ENCODE data around the gene NEMP1.
"Not testable (repeated sequence)": the region's sequence is repeated elsewhere in the genome, so short reads cannot be mapped to it uniquely, and the experiment has no call there.

The NEMP1 gene, protein sequence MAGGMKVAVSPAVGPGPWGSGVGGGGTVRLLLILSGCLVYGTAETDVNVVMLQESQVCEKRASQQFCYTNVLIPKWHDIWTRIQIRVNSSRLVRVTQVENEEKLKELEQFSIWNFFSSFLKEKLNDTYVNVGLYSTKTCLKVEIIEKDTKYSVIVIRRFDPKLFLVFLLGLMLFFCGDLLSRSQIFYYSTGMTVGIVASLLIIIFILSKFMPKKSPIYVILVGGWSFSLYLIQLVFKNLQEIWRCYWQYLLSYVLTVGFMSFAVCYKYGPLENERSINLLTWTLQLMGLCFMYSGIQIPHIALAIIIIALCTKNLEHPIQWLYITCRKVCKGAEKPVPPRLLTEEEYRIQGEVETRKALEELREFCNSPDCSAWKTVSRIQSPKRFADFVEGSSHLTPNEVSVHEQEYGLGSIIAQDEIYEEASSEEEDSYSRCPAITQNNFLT
- 59.2 to 256 (median 74.7) reads per million in 3 experiments for total RNA-seq

DNA sequence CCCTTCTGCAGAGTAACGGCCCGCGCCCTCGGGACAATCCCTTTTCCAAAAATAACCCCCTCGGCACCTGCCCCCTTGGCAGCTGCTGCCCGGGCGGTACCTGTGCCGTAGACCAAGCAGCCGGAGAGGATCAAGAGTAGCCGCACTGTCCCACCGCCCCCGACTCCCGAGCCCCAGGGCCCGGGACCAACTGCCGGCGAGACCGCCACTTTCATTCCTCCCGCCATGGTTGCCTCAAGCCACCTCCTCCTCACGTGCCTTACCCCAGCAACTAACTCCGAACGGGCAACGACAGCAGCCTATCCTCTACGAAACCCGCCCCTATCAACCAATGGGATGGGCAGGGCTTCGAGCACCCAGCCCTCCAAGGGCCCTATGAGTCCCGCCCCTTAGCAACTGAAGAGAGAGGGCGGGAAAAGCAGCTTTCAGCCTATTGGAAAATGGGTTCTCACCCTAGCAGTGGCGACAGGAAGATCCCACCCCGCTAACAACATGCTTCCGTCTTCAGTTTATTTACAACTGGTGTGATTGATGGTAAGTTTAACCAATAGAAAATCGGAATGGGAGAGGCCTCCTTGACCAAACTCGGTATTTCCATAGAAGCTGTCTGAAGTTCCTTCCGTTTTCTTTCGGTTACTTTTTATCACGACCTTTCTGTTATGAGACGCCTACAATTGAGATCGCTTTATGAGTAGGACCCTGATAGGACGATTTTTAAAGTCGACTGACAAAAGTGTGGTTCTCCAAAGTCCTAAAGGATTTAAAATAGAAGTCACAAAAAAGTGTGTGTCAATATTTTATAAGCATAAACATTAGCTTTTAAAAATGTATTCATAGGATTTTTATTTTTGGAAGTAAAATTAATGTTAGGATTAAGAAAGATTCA, at the start of gene NEMP1:
Gene NEMP1 (minus strand): TSS at position 273 of the 886 bp plus-strand sequence. CDS start 46 bp downstream, at position 227.
- DNase-seq = peak; percentile 99

DNA sequence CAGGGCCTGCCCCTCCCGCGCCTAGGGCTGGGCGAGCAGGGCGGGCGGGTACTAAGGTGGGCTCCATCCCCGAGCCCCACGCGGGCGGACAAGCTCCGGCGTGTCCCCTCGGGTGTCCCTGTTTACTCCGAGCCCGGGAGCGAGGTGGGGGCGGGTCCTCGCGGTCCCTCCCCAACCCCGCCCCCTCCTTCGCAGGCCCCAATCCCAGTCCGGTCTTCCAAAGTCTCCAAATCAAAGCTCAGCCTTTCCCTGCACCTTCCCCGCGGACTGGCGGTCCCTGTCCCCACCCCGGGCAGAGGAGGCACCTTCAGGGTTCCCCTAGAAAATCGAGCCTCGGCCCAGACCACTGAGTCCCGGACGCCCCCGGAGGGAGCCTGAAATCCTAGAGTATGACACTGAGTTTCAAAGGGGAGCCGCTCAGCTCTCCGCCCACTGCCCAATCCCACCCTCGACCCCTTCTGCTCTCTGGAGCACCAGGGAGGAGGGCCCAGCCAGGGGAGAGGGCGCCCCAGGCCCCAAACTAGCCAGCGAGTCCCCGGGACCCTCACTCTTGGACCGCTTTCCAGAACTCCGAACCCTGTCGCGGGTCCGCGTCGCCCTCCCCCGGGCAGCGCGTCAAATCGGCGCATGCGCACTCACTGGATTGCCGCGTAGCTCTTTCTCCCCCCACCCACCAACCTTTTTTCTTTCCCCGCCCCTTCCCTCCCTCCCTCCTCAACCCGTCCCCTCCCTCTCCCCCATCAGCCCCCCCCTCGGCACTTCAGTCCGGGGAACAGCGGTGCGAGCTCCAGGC, 49.3 kb upstream of the NEMP1 start, which contains the start of gene LRP1:
Gene LRP1 (plus strand): TSS at position 758 of the 793 bp plus-strand sequence. CDS start 482 bp downstream, outside the sequence.
- DNase-seq = peak; percentile 69

DNA sequence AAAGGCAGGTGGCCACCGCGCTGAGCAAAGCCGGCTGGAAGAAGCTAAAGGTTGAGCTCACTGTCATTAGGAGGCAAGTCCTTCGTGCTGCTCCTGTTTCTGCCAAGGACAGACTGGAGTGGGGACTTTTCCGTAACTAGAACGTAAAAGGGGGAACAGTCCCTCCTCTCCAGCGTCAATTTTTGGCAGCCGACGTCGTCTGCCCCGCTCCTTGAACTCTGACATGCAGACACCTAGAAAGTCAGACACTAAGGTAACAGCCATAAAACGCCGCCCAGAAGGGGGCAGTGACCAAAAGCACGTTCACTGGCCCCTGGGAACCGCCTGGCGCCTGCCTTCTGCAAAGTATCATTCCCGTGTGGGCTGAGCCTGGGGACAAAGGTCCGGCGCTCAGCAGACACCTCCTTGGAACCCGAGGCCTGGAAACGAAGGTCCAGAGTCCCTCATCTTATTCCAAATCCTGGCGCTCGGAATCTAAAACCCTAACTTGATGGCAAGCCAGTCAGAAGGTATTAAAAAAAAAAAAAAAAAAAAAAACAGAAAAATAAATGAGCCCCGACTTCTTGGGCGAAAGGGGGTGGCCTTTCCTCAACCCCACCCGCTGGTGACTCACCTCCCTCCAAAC, 48.6 kb upstream of the NEMP1 start:
- peak; percentile 32 for DNase-seq

DNA sequence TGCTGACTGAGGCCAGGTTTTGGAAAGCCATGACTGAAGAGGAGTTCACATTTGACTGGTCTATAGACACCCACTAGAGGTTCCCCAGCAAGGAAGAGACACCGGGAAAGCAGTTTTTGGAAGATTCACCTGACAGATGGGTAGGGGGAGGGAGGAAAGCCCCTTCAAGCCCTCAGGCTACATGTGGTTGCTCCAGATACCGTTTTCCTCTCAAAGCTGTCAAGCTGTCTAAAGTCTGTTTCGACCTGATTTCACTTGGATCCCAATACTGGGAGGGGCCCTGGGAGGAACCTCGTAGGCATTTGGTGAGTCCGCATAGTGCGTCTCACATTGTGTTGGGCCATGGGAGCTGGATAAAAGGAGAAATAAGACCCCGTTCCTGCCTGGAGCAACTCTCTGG, 48.0 kb upstream of the NEMP1 start:
- no peak for DNase-seq

DNA sequence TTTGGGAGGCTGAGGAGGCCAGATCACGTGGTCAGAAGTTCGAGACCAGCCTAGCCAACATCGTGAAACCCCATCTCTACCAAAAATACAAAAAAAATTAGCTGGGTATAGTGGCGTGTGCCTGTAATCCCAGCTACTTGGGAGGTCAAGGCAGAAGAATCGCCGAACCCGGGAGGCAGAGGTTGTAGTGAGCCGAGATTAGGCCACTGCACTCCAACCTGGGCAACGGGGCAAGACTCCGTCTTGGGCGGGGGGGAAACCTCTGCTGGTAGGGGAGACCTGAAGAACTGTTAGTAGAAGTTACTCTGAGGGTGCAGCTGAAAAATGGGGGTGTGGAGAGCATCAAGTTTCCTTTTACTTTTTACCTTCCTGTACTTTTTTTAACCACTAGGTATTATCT, 47.5 kb upstream of the NEMP1 start:
- DNase-seq = no peak

DNA sequence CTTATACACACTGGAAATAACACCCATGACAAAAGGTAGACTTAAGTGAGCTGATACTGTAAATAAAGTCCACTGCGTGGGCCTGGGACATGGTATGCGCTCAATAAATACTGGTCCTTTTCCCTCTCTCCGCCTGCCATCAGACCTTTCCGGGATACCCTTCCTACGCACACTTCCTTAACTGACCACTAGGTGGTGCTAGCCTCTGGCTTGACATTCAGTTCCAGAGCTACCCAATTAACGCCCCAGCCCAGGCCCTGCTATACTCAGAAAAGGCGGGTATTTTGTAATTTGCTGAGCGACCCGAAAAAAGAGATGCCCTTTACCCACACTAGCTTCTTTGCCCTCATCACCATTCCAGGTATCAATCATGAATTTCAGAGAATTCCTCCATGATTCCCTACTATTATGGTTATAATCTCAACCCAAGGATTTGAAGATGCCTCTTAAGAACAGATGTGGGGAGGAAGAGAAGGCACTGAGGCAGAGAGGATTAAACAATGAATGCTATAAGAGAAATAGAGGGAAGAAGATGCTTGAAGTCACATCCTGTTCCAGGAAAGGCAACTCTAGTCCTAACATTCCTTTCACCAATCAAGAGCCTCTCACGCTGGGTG, 45.8 kb upstream of the NEMP1 start:
- DNase-seq = peak; percentile 68

DNA sequence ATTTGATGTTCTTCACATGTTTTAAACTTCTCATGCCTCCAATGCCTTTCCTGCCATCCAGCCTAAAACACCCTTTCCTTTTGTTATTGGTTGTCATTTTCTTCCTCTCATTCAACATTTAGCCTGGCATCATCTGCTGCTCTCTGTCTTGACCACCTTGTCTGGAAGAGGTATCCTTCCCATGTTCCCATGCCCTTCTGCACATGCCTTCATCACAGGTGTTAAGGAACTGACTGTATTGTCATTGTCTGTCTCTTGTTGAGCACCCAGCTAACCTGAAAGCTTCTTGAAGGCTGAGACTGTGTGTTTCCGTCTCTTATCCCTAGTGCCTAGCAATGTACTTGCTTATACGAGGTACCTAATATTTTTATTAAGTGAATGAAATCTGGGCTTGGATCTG, 45.2 kb upstream of the NEMP1 start:
- DNase-seq = no peak

DNA sequence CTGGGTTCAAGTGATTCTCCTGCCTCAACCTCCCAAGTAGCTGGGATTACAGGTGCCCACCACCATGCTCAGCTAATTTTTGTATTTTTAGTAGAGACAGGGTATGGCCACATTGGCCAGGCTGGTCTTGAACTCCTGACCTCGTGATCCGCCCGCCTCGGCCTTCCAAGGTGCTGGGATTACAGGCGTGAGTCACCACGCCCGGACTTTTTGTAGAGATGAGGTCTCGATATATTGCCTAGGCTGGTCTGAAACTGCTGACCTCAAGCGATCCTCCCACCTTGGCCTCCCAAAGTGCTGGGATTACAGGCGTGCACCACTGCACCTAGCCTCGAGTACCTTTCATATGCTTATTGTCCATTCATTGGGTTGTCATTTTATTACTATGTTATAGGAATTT, 42.1 kb upstream of the NEMP1 start:
- not testable (repeated sequence) for DNase-seq

DNA sequence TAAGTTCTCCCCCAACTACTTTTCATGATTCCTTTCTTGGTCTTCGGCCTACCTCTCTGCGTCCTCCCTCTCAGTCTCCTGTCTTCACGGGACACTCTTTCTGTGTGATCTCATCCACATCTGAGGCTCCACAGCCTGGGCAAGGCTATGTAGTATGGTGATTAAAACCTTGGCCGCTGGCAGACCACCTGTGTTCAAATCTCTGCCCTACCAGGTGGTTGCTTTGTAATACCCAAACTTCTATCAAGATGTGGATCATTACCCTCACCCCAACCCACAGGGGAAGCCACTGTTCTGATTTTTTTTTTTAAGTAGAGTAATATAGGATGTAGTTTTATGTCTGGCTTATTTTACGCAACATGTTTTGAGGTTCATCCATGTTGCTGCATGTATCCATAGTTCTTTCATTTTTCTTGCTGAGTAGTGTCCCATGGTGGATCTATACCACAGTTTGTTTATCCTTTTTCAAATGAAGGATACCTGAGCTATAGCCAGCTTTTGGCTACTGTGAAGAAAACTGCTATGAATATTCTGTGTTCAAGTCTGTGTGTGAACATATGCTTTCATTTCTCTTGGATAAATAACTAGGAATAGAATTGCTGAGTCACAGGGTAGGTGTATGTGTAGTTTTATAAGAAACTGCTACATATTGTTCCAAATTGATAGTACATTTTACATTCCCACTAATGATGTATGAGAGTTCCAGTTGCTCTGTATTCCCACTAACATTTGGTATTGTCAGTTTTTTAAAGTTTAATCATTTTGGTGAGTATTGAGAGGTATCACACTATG, 40.9 kb upstream of the NEMP1 start:
- DNase-seq = no peak

DNA sequence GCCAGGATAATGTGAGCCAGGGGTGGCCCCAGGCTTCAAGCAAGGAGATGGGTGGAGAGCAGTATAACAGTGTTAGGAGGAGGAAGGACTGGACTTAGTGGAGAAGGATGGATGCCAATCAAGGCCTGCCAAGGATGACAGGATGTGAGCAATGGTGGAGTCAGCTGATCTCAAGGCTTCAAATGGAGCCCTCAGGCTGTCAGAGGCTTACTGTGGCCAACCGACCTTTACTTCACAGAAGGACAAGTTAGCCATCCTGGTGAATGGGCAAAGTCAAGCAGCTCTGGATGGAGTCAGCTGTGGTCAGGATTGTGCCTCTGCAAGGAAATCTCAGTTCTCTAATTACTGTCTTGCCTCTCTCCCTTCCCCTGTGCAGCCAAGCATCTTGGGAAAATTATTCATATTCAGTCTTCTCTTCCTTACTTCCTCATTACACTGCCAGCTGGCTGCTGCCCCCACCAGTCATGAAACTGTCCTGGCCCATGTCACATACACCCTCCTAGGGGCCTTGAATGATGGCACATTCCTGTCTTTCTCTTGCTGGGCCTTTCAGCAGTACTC, 40.2 kb upstream of the NEMP1 start:
- no peak for DNase-seq

DNA sequence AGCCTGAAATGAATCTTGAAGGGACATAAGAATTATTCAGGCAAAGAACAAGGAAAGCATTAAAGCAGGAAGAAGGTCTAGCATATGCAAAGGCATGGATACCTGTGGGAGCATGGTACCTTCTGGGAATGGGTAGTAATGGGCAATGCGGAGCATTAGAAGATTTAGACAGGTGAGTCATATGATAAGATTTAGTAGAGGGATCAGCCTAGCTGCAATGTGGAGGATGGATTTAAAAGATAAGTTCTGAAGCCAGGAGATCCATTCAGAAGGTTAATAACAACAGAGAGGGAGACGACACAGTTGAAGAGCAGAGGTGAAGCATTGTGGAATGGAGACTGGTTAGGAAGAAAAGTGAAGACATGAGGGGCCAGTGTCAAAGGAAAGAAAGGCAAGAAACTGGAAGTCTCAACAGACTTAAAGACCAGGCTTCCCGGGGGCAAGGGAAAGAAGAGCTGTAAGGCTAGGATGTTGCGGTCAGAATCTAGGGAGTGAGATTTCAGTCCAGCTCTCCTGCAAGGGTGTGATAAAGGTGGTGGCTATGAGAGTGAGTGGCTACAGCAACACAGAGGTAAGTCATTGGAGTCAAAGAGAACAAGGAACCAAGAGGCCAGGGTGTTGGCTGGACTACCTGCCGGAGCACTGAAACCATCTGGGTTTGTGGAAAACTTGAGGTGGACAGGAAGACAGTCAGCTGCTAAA, 38.1 kb upstream of the NEMP1 start:
- no peak for DNase-seq

DNA sequence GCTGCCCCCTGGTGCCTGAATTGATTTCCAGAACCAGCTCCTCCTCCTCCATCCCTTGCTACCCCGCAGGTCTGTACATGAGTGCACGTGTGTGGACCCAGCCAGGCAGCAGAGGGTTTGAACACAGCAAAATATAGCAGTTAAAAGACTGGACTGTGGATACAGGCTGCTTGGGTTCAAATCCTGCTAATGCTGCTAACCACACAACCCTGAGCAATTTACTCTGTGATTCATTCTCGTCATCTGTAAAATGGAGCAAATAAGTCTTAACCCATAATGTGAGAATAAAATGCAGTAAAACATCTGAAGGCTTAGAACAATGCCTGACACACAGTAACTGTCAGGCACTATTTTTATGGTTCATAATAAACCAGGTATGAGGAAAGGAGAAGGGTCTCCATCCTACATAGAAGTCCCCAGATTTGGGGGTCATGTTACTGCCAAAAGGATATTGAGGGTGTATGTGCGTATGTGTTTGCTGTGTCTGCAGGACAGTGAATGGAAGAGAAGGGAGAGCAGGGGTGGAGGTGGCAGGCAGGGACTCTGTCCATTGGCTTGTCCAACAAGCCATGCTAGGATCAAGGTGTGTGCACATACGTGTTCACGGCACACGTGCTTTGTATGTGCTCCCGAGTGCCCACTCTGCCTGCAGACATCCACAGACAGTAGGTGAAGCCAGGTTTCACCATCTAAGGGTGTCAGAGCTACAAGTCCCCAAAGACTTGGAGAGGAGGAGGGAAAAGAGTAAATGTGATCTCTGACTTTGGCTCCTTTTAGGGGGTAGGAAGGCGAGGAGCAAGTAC, 34.1 kb upstream of the NEMP1 start:
- no peak for DNase-seq

DNA sequence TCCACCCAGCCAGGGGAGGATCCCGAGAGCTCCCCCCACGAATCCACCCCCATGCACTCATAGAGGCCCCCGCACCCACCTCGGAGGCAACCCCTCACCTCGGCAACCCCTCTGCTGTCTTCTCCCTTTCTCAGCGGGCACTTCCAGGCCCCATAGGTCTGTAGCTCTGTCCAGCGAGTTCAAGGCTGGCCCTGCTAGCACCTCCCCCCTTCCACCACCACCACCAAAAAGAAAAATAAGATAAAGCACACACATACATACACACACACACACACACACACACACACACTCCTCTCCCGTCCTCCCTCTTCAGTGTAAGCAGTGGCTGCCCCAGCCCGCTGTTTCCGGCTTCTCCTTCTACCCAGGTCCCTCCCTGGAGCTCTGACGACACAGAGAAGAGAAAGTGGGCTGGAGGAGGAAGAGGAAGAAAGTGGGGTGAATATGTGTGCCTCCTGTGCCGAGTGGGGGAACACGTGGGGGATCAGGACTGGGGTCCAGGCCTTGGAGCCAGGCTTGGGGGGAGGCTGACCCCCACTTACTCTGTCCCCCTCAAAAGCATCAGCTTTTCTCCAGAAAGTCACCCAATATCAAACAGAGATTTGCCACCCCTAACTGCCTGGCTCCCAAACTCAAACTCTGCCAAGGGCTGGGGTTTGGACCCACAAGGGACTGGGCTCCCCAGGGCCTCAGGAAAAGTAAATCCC, 32.6 kb upstream of the NEMP1 start, which contains the start of gene STAT6:
Gene STAT6 (minus strand): TSS at position 332 of the 704 bp plus-strand sequence. CDS start 3,084 bp downstream, outside the sequence.
- DNase-seq = peak; percentile 91

DNA sequence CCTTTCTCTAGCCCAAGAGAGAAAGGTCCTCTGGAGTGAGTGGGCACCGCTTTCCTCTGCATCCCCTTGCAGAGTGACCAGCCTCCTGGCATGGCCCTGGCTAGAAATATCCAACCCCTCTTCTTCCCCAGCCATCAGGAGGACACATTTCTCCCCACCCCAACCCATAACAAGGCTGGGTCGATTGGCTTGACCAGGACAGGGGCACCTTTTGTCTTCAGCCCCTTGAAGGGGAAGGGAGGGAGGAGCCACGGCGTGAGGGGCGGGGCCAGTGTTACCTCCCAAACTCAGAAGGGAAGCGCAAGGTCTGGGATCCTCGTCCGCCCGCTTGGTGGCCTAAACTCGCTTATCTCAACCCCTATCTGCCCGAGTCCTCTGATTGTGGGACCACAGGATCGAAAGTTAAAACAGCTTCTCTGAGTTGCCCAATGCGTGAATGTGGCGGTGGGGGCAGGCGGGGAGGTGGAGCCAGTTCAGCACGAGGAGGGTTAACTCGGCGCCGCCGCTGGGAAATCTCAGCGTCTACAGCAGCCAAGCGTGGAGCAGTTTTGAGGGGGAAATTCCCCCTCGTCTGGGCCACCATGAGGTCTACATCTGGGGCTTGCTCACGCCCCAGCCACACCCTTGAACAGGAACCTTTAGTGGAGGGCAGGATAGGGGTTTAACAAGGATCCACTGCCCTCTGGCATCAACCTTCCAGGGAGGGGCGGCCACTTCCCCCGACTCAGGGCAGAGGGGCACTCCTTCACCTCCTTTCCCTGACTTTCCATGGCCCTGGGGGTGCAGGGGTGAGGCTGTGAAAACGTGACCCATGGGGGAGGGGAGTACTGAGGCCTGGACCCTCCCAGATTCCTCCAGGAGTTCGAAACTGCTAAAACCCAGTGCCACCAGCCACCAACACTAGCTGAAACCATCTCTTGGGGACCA, 31.8 kb upstream of the NEMP1 start:
- DNase-seq = peak; percentile 59

DNA sequence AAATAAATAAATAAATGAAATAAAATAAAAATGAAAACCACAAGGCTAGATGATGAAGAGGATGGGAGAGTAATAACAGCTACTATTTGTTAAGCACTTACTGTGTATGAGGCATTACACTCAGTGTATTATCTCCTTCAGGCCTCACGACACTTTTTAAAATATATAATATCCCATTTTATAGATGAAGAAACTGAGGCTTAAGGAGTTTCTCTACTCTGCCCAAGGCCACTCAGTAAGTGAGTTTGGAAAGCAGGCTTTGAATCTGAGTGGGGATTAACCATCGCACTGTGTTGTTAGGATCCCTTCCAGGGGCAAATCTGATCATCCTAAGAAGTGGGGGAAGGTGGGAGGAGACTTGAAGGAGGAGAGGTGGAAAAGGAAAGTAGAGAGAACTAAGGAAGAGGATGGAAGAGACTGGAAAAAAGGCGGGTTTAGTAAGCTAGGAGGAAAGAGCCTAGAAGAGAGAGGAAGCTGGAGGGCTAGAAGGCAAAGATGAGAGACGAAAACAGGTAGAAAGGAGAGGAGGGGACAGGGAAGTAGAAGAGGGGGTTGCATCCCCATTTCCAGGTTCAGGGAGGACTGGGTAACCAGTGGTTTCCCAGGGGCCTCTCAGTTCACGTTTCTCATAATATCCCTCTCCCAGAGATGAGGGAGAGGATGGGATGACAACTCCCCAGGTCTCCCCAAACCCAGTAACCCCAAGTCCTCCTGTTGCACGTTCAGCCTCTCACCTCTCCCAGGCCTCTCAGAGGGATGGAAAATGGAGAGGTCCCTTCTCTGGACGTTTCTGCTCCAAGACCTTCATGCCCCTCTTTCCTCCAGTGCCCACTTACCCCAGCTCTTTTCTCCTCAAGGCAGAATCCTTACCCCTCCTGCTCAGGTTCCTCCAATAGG, 30.9 kb upstream of the NEMP1 start:
- no peak for DNase-seq

All from central memory CD4-positive, alpha-beta T cell (primary cell).